Measurements from ENCODE around the gene VEGFC.

- no peak for TF ChIP-seq CTCF (IDR thresholded peaks at IDR 0.05)
- TF ChIP-seq POLR2AphosphoS5 (IDR thresholded peaks at IDR 0.05; ENCODE audit: low read depth, low read length), result no peak
- TF ChIP-seq, protein P1, sequence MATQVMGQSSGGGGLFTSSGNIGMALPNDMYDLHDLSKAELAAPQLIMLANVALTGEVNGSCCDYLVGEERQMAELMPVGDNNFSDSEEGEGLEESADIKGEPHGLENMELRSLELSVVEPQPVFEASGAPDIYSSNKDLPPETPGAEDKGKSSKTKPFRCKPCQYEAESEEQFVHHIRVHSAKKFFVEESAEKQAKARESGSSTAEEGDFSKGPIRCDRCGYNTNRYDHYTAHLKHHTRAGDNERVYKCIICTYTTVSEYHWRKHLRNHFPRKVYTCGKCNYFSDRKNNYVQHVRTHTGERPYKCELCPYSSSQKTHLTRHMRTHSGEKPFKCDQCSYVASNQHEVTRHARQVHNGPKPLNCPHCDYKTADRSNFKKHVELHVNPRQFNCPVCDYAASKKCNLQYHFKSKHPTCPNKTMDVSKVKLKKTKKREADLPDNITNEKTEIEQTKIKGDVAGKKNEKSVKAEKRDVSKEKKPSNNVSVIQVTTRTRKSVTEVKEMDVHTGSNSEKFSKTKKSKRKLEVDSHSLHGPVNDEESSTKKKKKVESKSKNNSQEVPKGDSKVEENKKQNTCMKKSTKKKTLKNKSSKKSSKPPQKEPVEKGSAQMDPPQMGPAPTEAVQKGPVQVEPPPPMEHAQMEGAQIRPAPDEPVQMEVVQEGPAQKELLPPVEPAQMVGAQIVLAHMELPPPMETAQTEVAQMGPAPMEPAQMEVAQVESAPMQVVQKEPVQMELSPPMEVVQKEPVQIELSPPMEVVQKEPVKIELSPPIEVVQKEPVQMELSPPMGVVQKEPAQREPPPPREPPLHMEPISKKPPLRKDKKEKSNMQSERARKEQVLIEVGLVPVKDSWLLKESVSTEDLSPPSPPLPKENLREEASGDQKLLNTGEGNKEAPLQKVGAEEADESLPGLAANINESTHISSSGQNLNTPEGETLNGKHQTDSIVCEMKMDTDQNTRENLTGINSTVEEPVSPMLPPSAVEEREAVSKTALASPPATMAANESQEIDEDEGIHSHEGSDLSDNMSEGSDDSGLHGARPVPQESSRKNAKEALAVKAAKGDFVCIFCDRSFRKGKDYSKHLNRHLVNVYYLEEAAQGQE (IDR thresholded peaks at IDR 0.05; ENCODE audit: insufficient read depth in 1 of 2, low read depth in 2 of 2, low read length in 1 of 2), result no peak
Observed at GRCh38 chr4:176721459-176721858, 71.3 kb downstream of the VEGFC start.
